DMS53 treated with DMSO at 0.1 percent for 48 hours (cell line): Measurements from ENCODE around the gene RFX2.
"Not testable (repeated sequence)": the region's sequence is repeated elsewhere in the genome, so short reads cannot be mapped to it uniquely, and the experiment has no call there.

Source experiments
- DNase-seq: peaks from one replicate; lab custom pipeline; 2025; ENCODE audit not compliant: unreplicated experiment; lab: John Stamatoyannopoulos, UW

Gene RFX2

GRCh38 chr19:5974721-5975387, 135.4 kb downstream of the RFX2 start:
- no peak for DNase-seq

- no peak for DNase-seq
These were observed 136.2 kb downstream of the RFX2 start for GRCh38 chr19:5973867-5974635.

- DNase-seq, result no peak
These were observed 136.9 kb downstream of the RFX2 start for GRCh38 chr19:5973376-5973775.

- no peak for DNase-seq
These were observed 138.0 kb downstream of the RFX2 start for GRCh38 chr19:5972355-5972731.

DNA sequence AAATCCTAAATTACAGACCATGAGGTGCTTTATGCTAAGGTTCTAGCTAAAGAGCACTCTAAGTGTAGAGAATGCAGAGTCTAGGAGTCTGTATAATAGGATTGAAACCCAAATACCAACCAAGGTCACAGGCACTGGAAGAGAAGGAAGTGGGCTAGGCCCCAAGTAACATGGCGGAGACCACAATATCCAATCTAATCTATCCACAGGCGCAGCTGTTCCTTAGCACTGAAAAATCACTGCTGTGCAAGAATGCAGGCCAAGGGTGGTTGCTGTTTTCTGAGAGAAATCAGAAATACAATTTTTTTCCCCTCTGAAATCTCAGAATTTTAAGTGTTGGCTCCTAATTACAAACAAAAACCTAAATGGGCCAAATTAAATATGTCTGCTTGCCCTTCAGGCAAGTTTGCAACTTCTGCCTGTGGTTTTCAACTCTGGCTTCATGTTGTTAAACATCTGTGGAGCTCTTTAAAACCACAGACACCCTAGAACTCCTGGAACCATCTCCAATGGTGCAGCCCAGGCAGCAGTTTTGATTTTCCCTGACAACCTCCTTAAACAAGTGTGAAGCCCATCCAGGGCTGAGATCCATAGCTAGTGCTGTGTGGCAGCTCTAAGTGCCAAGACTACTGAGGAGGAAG, 138.5 kb downstream of the RFX2 start:
- DNase-seq, result no peak

GRCh38 chr19:5969476-5969875, 140.8 kb downstream of the RFX2 start:
- no peak for DNase-seq

DNA sequence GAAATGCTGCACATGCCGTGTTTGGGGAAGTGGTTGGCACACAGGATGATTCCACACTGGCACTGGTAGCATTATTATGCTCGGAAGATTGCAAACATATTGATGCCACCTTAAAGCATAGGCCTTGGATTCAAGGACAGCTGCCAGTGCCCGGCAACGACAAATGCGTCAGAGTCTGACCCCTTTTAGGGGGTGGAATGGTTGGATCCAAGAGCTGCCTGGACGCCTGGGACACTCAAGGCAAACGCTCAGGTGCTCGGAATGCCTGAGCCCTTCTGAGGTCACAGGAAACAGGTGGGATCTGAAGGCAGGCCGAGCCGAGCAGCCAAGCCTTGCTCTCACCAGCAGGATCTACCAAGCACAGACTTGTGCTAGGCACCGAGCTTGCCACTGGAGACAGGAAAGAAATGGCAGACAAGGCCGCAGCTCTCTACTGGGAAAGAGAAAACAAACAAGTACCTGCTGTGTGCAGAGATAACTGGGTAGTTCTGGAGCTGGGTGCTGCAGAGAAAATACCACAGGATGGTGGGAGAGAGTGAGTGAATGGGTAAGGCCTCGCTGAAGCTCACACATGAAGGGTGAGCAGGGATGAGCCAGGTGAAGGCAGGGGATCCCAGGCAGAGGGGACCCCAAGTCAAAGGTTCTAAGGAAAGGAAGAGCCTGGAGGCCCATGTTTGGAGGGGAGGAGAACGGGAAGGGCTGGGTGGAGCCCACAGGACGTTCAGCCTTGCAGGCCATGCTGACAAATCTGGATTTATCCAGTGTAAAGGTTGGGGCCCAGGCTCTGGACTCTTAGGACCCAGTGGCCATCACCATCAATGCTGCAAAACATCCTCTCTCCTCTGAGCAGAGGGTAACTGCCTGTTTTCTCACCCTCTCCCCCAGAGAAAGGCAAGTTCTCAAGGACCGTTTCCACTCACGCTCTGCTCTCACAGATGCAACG, 141.6 kb downstream of the RFX2 start:
- peak; percentile 48 for DNase-seq

- peak; percentile 61 for DNase-seq
These were observed 142.3 kb downstream of the RFX2 start for GRCh38 chr19:5967994-5968430.

GRCh38 chr19:5967571-5967970, 142.7 kb downstream of the RFX2 start:
- no peak for DNase-seq

GRCh38 chr19:5966941-5967340, 143.4 kb downstream of the RFX2 start:
- DNase-seq, result no peak

DNA sequence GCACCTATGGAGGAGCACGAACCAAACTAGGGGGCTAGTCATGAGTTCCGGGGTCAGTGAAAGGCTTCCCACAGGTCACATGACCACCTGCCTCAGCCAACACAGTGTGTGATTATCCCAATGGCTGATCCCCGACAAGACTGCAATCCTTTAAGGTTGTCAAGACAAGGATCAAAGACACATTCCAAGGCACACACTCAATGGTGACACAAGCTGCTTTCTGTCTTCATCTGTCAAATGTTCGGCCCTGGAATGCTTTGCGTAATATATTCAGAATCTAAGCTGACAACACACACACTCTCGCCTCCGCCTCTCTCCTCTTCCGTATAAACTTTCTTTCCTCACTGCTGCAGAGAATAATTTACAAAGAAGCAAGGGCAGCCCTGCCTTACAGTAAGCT, 144.1 kb downstream of the RFX2 start:
- no peak for DNase-seq

DNA sequence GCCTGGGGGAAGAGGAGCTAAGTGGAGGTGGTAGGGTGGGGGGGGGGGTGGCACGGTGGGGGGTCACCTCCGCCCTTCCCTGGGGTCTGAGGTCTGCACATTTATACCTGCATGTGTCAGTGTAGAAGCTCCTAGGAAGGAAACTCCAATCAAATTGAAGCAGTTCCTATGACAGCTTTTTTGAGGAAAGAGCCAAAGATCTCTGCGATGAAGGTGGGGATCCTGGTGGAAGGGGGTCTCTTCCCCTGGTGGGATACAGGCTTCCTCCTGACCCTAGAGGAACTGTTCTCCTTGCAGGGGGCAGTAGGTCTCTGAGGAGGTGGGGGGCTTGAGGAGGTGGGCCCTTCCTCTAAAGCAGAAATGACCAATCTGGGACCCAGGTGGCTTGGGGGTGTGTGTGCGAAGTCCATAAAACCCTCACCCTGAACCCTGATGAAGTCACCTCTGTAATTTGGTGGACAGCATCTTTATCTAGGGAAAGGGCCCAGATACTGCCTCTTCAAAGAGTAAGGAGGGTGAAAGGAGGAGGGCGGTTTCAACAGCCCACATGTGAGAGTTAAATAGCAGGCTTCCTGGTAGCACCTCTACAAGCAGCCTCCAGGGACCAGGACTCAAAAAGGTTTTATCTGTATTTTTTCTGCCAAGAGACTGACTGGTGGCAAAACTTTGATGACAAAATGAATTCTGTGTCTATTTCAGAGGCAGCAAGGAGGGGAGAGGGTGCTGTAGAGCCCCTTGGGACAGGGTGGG, 145.3 kb downstream of the RFX2 start:
- no peak for DNase-seq

DNA sequence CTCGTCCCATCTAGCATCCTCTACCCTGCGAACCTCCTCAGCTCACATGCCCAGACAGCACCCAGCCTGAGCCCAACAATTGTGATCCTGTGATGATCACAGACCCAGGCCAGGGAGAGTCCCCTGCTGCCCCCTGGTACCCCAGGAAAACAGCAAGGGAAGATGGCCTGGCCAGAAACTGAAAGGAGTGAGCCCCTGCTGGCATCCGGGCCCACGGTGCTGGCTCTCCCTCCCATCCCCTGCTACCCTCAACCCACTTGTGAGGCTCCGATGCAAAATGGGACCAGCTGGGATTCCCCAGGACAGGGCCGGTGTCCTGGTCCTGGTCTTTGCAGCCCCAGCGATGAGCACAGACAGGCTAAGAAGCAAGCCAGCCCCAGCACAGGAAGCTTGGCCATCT, 146.4 kb downstream of the RFX2 start:
- DNase-seq, result no peak

- not testable (repeated sequence) for DNase-seq
These were observed 147.0 kb downstream of the RFX2 start for GRCh38 chr19:5963259-5963658.

DNA sequence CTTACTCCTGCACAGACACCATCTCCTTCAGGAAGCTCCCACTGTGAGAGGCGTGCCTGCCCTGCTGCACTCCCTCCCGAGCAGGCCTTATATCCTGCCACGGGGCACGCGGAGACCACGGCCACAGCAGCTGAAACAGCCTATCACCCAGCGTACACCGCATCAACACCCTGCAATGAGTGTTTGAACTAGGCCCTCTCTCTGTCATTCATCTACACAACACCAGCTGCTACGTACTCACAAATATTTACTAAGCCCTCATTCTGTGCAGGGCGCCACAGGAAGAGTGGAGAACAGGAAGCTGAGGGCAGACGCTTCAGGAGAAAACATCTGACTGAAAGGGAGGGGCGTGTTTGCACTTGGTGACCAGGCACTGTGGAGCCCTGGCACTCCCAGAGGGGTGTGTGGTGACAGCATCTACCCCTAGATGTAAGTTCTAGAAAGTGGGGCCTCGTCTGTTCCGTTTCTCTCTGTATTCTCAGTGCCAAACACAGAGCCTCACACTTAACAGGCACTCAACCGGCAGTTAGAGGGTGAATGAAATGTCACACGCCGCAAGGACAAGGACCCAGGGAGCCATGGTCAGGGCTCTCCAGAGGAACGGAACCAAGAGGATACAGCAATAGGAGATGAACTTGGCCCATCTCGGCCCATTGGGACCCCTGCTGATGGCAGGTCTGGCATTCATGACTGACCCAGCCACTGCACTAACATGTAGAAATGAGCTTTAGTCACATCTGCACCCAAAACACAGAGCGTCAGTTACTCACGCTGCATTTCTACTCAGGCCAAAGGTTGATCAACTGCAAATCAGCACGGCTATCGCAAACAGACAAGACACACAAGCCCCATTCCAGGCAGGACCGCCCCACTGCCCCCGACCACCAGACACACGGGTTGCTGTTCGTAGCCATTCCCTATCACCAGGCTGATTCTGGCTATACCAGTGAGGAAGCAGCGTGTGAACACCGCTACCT, 148.0 kb downstream of the RFX2 start:
- DNase-seq, result peak; percentile 94

GRCh38 chr19:5961641-5961968, 148.7 kb downstream of the RFX2 start:
- not testable (repeated sequence) for DNase-seq

DNA sequence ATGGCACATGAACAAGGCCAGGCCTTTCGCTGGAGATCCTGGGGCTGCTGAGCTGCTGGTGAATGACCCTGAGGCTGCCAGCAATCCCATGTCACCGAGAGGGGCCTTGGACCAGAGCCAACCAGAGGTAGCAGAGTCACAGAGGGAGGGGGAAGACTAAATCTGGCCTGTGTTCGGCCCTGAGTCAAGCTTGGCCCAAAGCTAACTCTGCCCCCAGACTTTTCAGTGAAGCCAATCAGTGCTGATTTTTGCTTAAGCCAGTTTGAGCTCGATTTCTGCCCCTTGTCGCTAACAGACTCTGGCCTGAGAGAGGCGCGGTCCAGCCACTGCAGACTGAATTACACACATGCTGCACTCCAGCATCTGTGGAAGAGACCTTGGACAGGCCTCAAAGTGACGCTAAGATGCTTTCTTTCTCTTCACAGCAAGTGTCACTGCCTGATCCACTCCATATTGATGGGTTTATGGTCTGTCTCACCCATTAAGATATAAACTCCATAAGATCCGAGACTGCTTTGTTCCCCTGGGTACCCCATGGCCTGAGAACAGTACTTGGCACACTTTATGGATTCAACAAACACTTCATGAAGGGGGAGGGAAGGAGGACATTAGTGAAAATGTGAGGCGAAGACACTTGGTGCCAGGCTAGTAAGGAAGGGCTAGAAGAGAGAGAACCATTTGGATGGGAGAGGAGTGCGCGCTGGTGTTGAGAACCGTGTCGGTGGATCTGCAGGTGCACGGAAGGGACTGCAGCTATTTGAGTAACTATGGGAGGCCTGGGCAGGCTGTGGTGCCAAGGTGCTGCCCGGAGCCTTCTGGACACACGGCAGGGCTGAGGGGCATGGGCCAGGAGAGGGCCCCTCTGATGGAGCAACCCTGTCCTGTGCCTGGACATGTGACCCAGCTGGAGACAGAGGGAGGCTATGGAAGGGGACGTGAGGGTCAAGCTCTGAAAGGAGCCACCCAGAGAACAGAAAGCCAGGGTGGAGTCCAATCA, 150.0 kb downstream of the RFX2 start:
- no peak for DNase-seq
